ENCODE data around the gene SUN2. TPM values are rescaled to one million over a fixed set of nuclear protein-coding genes. Genes with fewer than 3 reads are reported as not detected.

Gene SUN2
- polyA plus RNA-seq, 3 donors = 95.8 to 159 (median 97.8) TPM

GRCh38 chr22:38733724-38734381 is 21.9 kb downstream of the SUN2 start:
- H3K36me3 Mint-ChIP-seq = peaks cover 72 to 87% of the 10 kb centered on the region in 2 donors
- Histone ChIP-seq H3K9me3 (replicated peaks in 1 of 2; ENCODE audit: control insufficient read depth in 1 of 2, insufficient read depth in 1 of 2, low read length in 2 of 2) (no peaks in the 10 kb centered on the region), H3K27ac (ENCODE audit: low read depth in 1 of 2, low read length in 2 of 2) (peak overlapping the region; percentile 29 to 45), H3K27me3 (ENCODE audit: control insufficient read depth in 2 of 2, insufficient read depth in 2 of 2, low read length in 2 of 2) (no peaks in the 10 kb centered on the region), H3K9ac (ENCODE audit: insufficient read depth, low read length, poor library complexity, severe bottlenecking) (no peak overlapping the region), H3K4me2 (replicated peaks; ENCODE audit: extremely low read depth, low read length, poor library complexity, severe bottlenecking) (no peak overlapping the region), H3K4me1 (ENCODE audit: control insufficient read depth in 1 of 2, insufficient read depth in 2 of 2, low read length in 2 of 2) (no peaks in the 10 kb centered on the region), H3K79me2 (ENCODE audit: insufficient read depth, low read length) (peaks cover 5% of the 10 kb centered on the region), H3K4me3 (replicated peaks in 1 of 3; ENCODE audit: low read depth in 2 of 3, low read length in 3 of 3) (no peak overlapping the region), H2AFZ (ENCODE audit: insufficient read depth, low read depth, low read length, poor library complexity, severe bottlenecking) (no peak overlapping the region), H4K20me1 (ENCODE audit: insufficient read depth, low read length) (peaks cover 100% of the 10 kb centered on the region), H3K36me3 (replicated peaks in 1 of 2; ENCODE audit: control insufficient read depth in 1 of 2, insufficient read depth in 2 of 2, low read length in 2 of 2) (peaks cover 77 to 91% of the 10 kb centered on the region in 2 donors)
- no peak for DNase-seq
- H3K27ac Mint-ChIP-seq = peak overlapping the region in 6 of 7 donors; percentile 64 to 88 (median 68)
- H3K4me3 Mint-ChIP-seq = no peak overlapping the region
- peaks cover 8% of the 10 kb centered on the region for H3K4me1 Mint-ChIP-seq
- TF ChIP-seq CTCF (IDR thresholded peaks at IDR 0.05) = peak; percentile 62
- H3K9me3 Mint-ChIP-seq = no peaks in the 10 kb centered on the region
- intact Hi-C loops (cut with micrococcal nuclease) = no loop called here
- 66% methylated on average over 7 of the region's 8 CpGs for WGBS (ENCODE audit: insufficient coverage)
- H3K27me3 Mint-ChIP-seq (ENCODE audit: low read depth in 3 of 3) = peaks cover 0 to 3% (median 0%) of the 10 kb centered on the region in 3 donors

- H3K79me2 ChIP-seq (ENCODE audit: insufficient read depth, low read length) = peaks cover 5% of the 10 kb centered on the region
- no peaks in the 10 kb centered on the region for H3K4me1 ChIP-seq (ENCODE audit: control insufficient read depth in 1 of 2, insufficient read depth in 2 of 2, low read length in 2 of 2)
- no peak overlapping the region for H3K4me2 ChIP-seq (replicated peaks; ENCODE audit: extremely low read depth, low read length, poor library complexity, severe bottlenecking)
- peak overlapping the region in 1 of 2 donors; percentile 45 for H3K27ac ChIP-seq (ENCODE audit: low read depth in 1 of 2, low read length in 2 of 2)
- H3K4me3 Mint-ChIP-seq = no peak overlapping the region
- peaks cover 77 to 91% of the 10 kb centered on the region in 2 donors for H3K36me3 ChIP-seq (replicated peaks in 1 of 2; ENCODE audit: control insufficient read depth in 1 of 2, insufficient read depth in 2 of 2, low read length in 2 of 2)
- no peaks in the 10 kb centered on the region for H3K27me3 ChIP-seq (ENCODE audit: control insufficient read depth in 2 of 2, insufficient read depth in 2 of 2, low read length in 2 of 2)
- H3K4me3 ChIP-seq (replicated peaks in 1 of 3; ENCODE audit: low read depth in 2 of 3, low read length in 3 of 3) = no peak overlapping the region
- peak; percentile 93 for TF ChIP-seq CTCF (IDR thresholded peaks at IDR 0.05)
- WGBS (ENCODE audit: insufficient coverage) = 100% methylated on average over 1 of the region's 4 CpGs
- peak overlapping the region in 6 of 7 donors; percentile 24 to 80 (median 65) for H3K27ac Mint-ChIP-seq
- H3K27me3 Mint-ChIP-seq (ENCODE audit: low read depth in 3 of 3) = peaks cover 0 to 3% (median 0%) of the 10 kb centered on the region in 3 donors
- no peak overlapping the region for H3K9ac ChIP-seq (ENCODE audit: insufficient read depth, low read length, poor library complexity, severe bottlenecking)
- H2AFZ ChIP-seq (ENCODE audit: insufficient read depth, low read depth, low read length, poor library complexity, severe bottlenecking) = no peak overlapping the region
- H3K36me3 Mint-ChIP-seq = peaks cover 72 to 87% of the 10 kb centered on the region in 2 donors
- DNase-seq = peak in 1 of 3 donors; percentile 35
- intact Hi-C loops (cut with micrococcal nuclease) = no loop called here
- peaks cover 8% of the 10 kb centered on the region for H3K4me1 Mint-ChIP-seq
- H4K20me1 ChIP-seq (ENCODE audit: insufficient read depth, low read length) = peaks cover 100% of the 10 kb centered on the region
- H3K9me3 Mint-ChIP-seq = no peaks in the 10 kb centered on the region
- H3K9me3 ChIP-seq (replicated peaks in 1 of 2; ENCODE audit: control insufficient read depth in 1 of 2, insufficient read depth in 1 of 2, low read length in 2 of 2) = no peaks in the 10 kb centered on the region
Measured at GRCh38 chr22:38733329-38733723, 22.5 kb downstream of the SUN2 start.
